OCI-LY7 (cell line): Measurements from ENCODE around the gene SMG6. TPM values are rescaled to one million over a fixed set of nuclear protein-coding genes. Genes with fewer than 3 reads are reported as not detected.

ENCODE experiments used
- BruUV-seq: library from RNA; stranded (reverse); fragments of 400-500 nt; replicated peaks from 2 replicates; lab custom pipeline; 2021; lab: Mats Ljungman, UMichigan
- CTCF ChIA-PET: fragments of 300-600 bp; sonication (Branson Sonifier 250); formaldehyde crosslinking; loops from one replicate; lab custom pipeline; 2022; ENCODE audit warnings: antibody characterized with exemption; ENCODE audit not compliant: unreplicated experiment; lab: Charles Lee
- POLR2A ChIA-PET: fragments of 300-600 bp; sonication (Branson Sonifier 250); formaldehyde crosslinking; loops from one replicate; lab custom pipeline; 2022; ENCODE audit warnings: antibody characterized with exemption; lab: Charles Lee
- DNase-seq: peaks from one replicate; pipeline ENCODE4 v3.0.0-alpha.2; 2015; ENCODE audit warnings: low spot score
- H2AFZ ChIP-seq: fragments of 200-600 bp; sonication (generic), shearing (Covaris generic); 2 replicates; pipeline ENCODE4 v1.6.1; 2014; ENCODE audit warnings: mild to moderate bottlenecking, antibody characterized with exemption, low read length, moderate library complexity
- H3K27ac ChIP-seq: fragments of 200-600 bp; sonication (generic); 2 replicates; pipeline ENCODE4 v1.5.1; 2014; ENCODE audit warnings: mixed run types, low read depth, mild to moderate bottlenecking, moderate library complexity, low read length, inconsistent platforms; ENCODE audit not compliant: poor library complexity, severe bottlenecking
- H3K36me3 ChIP-seq: fragments of 200-600 bp; sonication (generic); 2 replicates; pipeline ENCODE4 v1.6.1; 2014; ENCODE audit warnings: mild to moderate bottlenecking, antibody characterized with exemption, low read length, moderate library complexity, mixed read lengths; ENCODE audit not compliant: insufficient read depth
- H3K4me1 ChIP-seq: fragments of 200-600 bp; sonication (generic); 2 replicates; pipeline ENCODE4 v1.5.1; 2014; ENCODE audit warnings: mild to moderate bottlenecking, low read length; ENCODE audit not compliant: insufficient read depth, poor library complexity, severe bottlenecking
- H3K4me2 ChIP-seq: fragments of 200-600 bp; sonication (generic); 2 replicates; pipeline ENCODE4 v1.6.1; 2014; ENCODE audit warnings: mild to moderate bottlenecking, low read length
- H3K4me3 ChIP-seq: fragments of 200-600 bp; sonication (generic); 2 replicates; pipeline ENCODE4 v1.5.1; 2014; ENCODE audit warnings: mild to moderate bottlenecking, low read depth, low read length; ENCODE audit not compliant: poor library complexity, severe bottlenecking
- H3K79me2 ChIP-seq: fragments of 200-600 bp; sonication (generic); 2 replicates; pipeline ENCODE4 v1.6.1; 2016; ENCODE audit warnings: low read depth, mild to moderate bottlenecking, low read length, moderate library complexity, mixed read lengths; ENCODE audit not compliant: insufficient read depth
- H3K9me2 ChIP-seq: fragments of 200-600 bp; sonication (generic); 2 replicates; pipeline ENCODE4 v1.6.1; 2016; ENCODE audit warnings: mild to moderate bottlenecking, low read length, mixed read lengths; ENCODE audit not compliant: insufficient read depth
- H3K9me3 ChIP-seq: fragments of 200-600 bp; sonication (generic); 2 replicates; pipeline ENCODE4 v1.6.1; 2014; ENCODE audit warnings: mild to moderate bottlenecking, mixed run types, low read length, mixed read lengths
- H4K20me1 ChIP-seq: fragments of 200-600 bp; sonication (generic); 2 replicates; pipeline ENCODE4 v1.6.1; 2014; ENCODE audit warnings: mild to moderate bottlenecking, antibody characterized with exemption, low read length, moderate library complexity, mixed read lengths; ENCODE audit not compliant: insufficient read depth
- EZH2phosphoT487 ChIP-seq: fragments of 200-600 bp; sonication (generic); IDR thresholded peaks from 2 replicates; pipeline ENCODE4 v1.6.1; 2018; ENCODE audit warnings: low read depth, borderline replicate concordance, mild to moderate bottlenecking, mixed run types, antibody characterized with exemption, low read length, moderate library complexity, mixed read lengths
- intact Hi-C: fragments of 100-400 bp; cut with micrococcal nuclease; formaldehyde crosslinking; loops from one replicate; pipeline ENCODE4 v1.10.0; 2022; ENCODE audit not compliant: unreplicated experiment
- total RNA-seq, 2 experiments: library from RNA; depleted of rRNA in 1 of 2; stranded (reverse); fragments of >200 nt in 1 of 2; shearing (Covaris generic) in 1 of 2; gene quantifications; 2 replicates each; pipeline ENCODE4 v1.2.3, GENCODE V29; 2014 to 2022
- TF ChIP-seq, protein P1 (sequence below): fragments of 200-600 bp; sonication (generic); conservative IDR thresholded peaks from 2 replicates; pipeline ENCODE4 v1.5.1; 2014; ENCODE audit warnings: mild to moderate bottlenecking, antibody characterized with exemption, low read length, moderate library complexity, mixed read lengths

The SMG6 gene
- total RNA-seq, 2 experiments from 2014 or later = 12.5 to 17.8 TPM

DNA sequence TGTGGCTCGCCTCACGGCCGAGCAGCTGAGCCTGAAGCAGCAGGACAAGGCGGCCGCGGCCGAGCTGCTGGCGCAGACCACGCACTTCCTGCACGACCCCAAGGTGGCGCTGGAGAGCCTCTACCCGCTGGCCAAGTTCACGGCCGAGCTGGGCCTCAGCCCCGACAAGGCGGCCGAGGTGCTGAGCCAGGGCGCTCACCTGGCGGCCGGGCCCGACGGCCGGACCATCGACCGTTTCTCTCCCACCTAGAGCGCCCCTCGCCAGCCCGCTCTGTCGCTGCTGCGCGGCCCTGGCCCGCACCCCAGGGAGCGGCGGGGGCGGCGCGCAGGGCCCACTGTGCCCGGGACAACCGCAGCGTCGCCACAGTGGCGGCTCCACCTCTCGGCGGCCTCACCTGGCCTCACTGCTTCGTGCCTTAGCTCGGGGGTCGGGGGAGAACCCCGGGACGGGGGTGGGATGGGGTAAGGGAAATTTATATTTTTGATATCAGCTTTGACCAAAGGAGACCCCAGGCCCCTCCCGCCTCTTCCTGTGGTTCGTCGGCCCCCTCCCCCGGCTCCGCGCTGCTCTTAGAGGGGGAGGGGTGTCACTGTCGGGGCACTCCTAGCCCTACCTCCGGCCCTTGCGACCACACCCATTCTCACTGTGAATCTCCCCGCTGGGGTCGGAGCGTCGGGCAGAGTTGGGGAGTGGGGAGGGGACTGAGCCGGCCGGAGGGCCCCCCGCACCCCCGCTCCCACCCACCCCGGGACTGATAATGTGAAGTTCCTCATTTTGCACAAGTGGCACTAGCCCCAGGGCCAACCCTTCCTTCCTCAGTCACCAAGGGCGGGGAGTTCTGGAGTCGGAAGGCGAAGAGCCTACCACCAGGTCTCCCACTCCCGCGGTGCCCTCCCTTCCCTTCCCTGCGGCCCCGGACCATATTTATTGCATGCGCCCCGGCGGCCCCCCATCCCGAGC lies 244.7 kb downstream of the SMG6 start:
- Histone ChIP-seq H3K9me2 (no peaks in the 10 kb centered on the region), H3K27ac (no peak overlapping the region), H4K20me1 (no peaks in the 10 kb centered on the region), H3K4me3 (no peak overlapping the region), H3K36me3 (no peaks in the 10 kb centered on the region), H3K4me2 (peak overlapping the region; percentile 45; the same call in 1 of the 2 replicates), H2AFZ (no peak overlapping the region), H3K9me3 (no peaks in the 10 kb centered on the region), H3K4me1 (peaks cover 37% of the 10 kb centered on the region), H3K79me2 (no peaks in the 10 kb centered on the region)
- BruUV-seq = no TSS peak
- TF ChIP-seq, protein P1, sequence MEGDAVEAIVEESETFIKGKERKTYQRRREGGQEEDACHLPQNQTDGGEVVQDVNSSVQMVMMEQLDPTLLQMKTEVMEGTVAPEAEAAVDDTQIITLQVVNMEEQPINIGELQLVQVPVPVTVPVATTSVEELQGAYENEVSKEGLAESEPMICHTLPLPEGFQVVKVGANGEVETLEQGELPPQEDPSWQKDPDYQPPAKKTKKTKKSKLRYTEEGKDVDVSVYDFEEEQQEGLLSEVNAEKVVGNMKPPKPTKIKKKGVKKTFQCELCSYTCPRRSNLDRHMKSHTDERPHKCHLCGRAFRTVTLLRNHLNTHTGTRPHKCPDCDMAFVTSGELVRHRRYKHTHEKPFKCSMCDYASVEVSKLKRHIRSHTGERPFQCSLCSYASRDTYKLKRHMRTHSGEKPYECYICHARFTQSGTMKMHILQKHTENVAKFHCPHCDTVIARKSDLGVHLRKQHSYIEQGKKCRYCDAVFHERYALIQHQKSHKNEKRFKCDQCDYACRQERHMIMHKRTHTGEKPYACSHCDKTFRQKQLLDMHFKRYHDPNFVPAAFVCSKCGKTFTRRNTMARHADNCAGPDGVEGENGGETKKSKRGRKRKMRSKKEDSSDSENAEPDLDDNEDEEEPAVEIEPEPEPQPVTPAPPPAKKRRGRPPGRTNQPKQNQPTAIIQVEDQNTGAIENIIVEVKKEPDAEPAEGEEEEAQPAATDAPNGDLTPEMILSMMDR = peak; percentile 76
- TF ChIP-seq EZH2phosphoT487 = no peak
- ChIA-PET POLR2A (no interaction called here), CTCF (interaction anchor here (0.5 to 1.4 kb wide), 3 partner anchors 35 to 652 kb away, joined by 3 to 4 read pairs (median 3); no protein-coding TSS in a partner anchor)
- peak; percentile 57 for DNase-seq
- intact Hi-C loops = loop anchor here (2.0 kb wide), 1 partner anchor 112 kb away; no protein-coding TSS in a partner anchor

DNA sequence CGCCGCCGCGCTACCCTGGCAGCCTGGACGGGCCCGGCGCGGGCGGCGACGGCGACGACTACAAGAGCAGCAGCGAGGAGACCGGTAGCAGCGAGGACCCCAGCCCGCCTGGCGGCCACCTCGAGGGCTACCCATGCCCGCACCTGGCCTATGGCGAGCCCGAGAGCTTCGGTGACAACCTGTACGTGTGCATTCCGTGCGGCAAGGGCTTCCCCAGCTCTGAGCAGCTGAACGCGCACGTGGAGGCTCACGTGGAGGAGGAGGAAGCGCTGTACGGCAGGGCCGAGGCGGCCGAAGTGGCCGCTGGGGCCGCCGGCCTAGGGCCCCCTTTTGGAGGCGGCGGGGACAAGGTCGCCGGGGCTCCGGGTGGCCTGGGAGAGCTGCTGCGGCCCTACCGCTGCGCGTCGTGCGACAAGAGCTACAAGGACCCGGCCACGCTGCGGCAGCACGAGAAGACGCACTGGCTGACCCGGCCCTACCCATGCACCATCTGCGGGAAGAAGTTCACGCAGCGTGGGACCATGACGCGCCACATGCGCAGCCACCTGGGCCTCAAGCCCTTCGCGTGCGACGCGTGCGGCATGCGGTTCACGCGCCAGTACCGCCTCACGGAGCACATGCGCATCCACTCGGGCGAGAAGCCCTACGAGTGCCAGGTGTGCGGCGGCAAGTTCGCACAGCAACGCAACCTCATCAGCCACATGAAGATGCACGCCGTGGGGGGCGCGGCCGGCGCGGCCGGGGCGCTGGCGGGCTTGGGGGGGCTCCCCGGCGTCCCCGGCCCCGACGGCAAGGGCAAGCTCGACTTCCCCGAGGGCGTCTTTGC lies 245.6 kb downstream of the SMG6 start:
- POLR2A ChIA-PET = no interaction called here
- Histone ChIP-seq H3K27ac (no peak overlapping the region), H3K9me3 (no peaks in the 10 kb centered on the region), H3K4me2 (no peak overlapping the region), H3K36me3 (no peaks in the 10 kb centered on the region), H3K9me2 (no peaks in the 10 kb centered on the region), H3K4me3 (no peak overlapping the region), H2AFZ (no peak overlapping the region), H3K79me2 (no peaks in the 10 kb centered on the region), H4K20me1 (no peaks in the 10 kb centered on the region), H3K4me1 (peaks cover 34% of the 10 kb centered on the region)
- CTCF ChIA-PET = interaction anchor here (0.5 to 1.4 kb wide), 2 partner anchors 36 to 187 kb away, joined by 3 read pairs; no protein-coding TSS in a partner anchor
- intact Hi-C loops = loop anchor here (2.0 kb wide), 1 partner anchor 113 kb away; no protein-coding TSS in a partner anchor
- no TSS peak for BruUV-seq
- DNase-seq = no peak
- no peak for TF ChIP-seq EZH2phosphoT487
- TF ChIP-seq, protein P1 = no peak
